GM23248 (cell line): ENCODE results near the gene LIN7B. TPM values are rescaled to one million over a fixed set of nuclear protein-coding genes. Genes with fewer than 3 reads are reported as not detected.

Experiments used
- DNase-seq: peaks from one replicate; pipeline ENCODE4 v3.0.0-alpha.2; 2015
- H2AFZ ChIP-seq: fragments of 200-600 bp; sonication (generic); 2 replicates; pipeline ENCODE4 v1.6.1; 2016; ENCODE audit warnings: antibody characterized with exemption
- H3F3A ChIP-seq: fragments of 200-600 bp; sonication (generic); 2 replicates; pipeline ENCODE4 v1.6.1; 2016; ENCODE audit warnings: mild to moderate bottlenecking, antibody characterized with exemption, mixed run types; ENCODE audit not compliant: insufficient read depth
- H3K27ac ChIP-seq: fragments of 200-600 bp; sonication (generic); 2 replicates; pipeline ENCODE4 v1.5.1; 2016; ENCODE audit warnings: mild to moderate bottlenecking
- H3K27me3 ChIP-seq: fragments of 200-600 bp; sonication (generic); replicated peaks from 2 replicates; pipeline ENCODE4 v1.6.1; 2016; ENCODE audit warnings: mild to moderate bottlenecking; ENCODE audit not compliant: insufficient read depth
- H3K36me3 ChIP-seq: fragments of 200-600 bp; sonication (generic); 2 replicates; pipeline ENCODE4 v1.6.1; 2016; ENCODE audit warnings: low read depth, mild to moderate bottlenecking
- H3K4me1 ChIP-seq: fragments of 200-600 bp; sonication (generic); 2 replicates; pipeline ENCODE4 v1.6.1; 2016; ENCODE audit warnings: mild to moderate bottlenecking; ENCODE audit not compliant: insufficient read depth
- H3K4me2 ChIP-seq: fragments of 200-600 bp; sonication (generic); one replicate; pipeline ENCODE4 v1.6.1; 2016; ENCODE audit warnings: mild to moderate bottlenecking; ENCODE audit not compliant: unreplicated experiment
- H3K4me3 ChIP-seq: fragments of 200-600 bp; sonication (generic); 2 replicates; pipeline ENCODE4 v1.5.1; 2016; ENCODE audit warnings: mild to moderate bottlenecking
- H3K79me2 ChIP-seq: fragments of 200-600 bp; sonication (generic); 2 replicates; pipeline ENCODE4 v1.6.1; 2016; ENCODE audit warnings: mild to moderate bottlenecking; ENCODE audit not compliant: insufficient read depth
- H3K9ac ChIP-seq: fragments of 200-600 bp; sonication (generic); 2 replicates; pipeline ENCODE4 v1.6.1; 2016; ENCODE audit warnings: mild to moderate bottlenecking
- H3K9me2 ChIP-seq: fragments of 200-600 bp; sonication (generic); 2 replicates; pipeline ENCODE4 v1.6.1; 2016; ENCODE audit warnings: mixed run types, mild to moderate bottlenecking, moderate library complexity; ENCODE audit not compliant: insufficient read depth
- H3K9me3 ChIP-seq: fragments of 200-600 bp; sonication (generic); one replicate; pipeline ENCODE4 v1.6.1; 2017; ENCODE audit warnings: low read depth
- H4K20me1 ChIP-seq: fragments of 200-600 bp; sonication (generic); 2 replicates; pipeline ENCODE4 v1.6.0; 2016; ENCODE audit not compliant: insufficient read depth
- EZH2 ChIP-seq: fragments of 200-600 bp; sonication (generic); IDR thresholded peaks from 2 replicates; pipeline ENCODE4 v1.6.1; 2018; ENCODE audit warnings: antibody characterized with exemption, mild to moderate bottlenecking; ENCODE audit not compliant: insufficient read depth, poor library complexity, severe bottlenecking
- EZH2phosphoT487 ChIP-seq: fragments of 200-600 bp; sonication (generic); IDR thresholded peaks from 2 replicates; pipeline ENCODE4 v1.6.1; 2018; ENCODE audit warnings: antibody characterized with exemption, moderate library complexity, mild to moderate bottlenecking, low read depth; ENCODE audit not compliant: insufficient read depth
- WGBS, 2 experiments: methylation state at CpG; one replicate each; pipeline ENCODE4 v1.1.6; 2015 to 2017; ENCODE audit warnings: low lambda C conversion rate in 2 of 2, low coverage in 1 of 2; ENCODE audit errors: missing lambda C conversion rate in 2 of 2; 5-methylcytosine and 5-hydroxymethylcytosine counted together
- in situ Hi-C: fragments of 300-500 bp; cut with MboI; formaldehyde crosslinking; loops from 2 replicates; pipeline ENCODE4 v1.15.0; 2020
- polyA plus RNA-seq: library from polyadenylated mRNA; unstranded; fragments of >200 nt; fragmentation: Nextera tagmentation; extraction: Ambion mirVana; gene quantifications from 2 replicates; pipeline ENCODE4 v1.2.1, GENCODE V29; 2016
- small RNA-seq: library from RNA; depleted of rRNA; stranded (forward); fragments of <200 nt; gene quantifications from one replicate; pipeline ENCODE3, GENCODE V24; 2014; ENCODE audit warnings: low read depth, low replicate concordance
- total RNA-seq: library from RNA; depleted of rRNA; stranded (reverse); fragments of >200 nt; shearing (Covaris generic); gene quantifications from 2 replicates; pipeline ENCODE4 v1.2.3, GENCODE V29; 2014; rRNA removed

LIN7B gene
- total and polyA plus RNA-seq, 2 experiments from 2014 or later, result 10.7 to 11.9 TPM

DNA sequence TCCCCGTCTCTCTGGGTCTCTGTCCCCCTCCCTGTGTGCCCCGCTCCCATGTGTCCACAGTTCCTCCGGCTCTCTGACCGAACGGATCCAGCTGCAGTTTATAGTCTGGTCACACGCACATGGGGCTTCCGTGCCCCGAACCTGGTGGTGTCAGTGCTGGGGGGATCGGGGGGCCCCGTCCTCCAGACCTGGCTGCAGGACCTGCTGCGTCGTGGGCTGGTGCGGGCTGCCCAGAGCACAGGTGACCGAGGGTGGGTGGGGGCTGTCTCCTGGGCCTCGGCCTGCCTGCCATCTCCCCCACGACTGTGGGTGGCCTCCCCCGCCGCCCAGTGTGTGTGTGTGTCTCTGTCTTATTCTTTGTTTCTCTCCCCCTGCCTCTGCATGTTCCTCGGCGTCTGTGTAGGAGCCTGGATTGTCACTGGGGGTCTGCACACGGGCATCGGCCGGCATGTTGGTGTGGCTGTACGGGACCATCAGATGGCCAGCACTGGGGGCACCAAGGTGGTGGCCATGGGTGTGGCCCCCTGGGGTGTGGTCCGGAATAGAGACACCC, 53.8 kb downstream of the LIN7B start:
- Histone ChIP-seq H3K9me3 (no peaks in the 10 kb centered on the region), H3K4me1 (no peaks in the 10 kb centered on the region), H3F3A (no peaks in the 10 kb centered on the region), H3K9ac (no peak overlapping the region), H3K27me3 (no peaks in the 10 kb centered on the region), H3K36me3 (peaks cover 13% of the 10 kb centered on the region; the same call in 1 of the 2 replicates), H3K27ac (no peak overlapping the region), H3K9me2 (no peaks in the 10 kb centered on the region), H3K4me2 (no peak overlapping the region), H3K4me3 (no peak overlapping the region), H2AFZ (no peak overlapping the region), H4K20me1 (no peaks in the 10 kb centered on the region), H3K79me2 (no peaks in the 10 kb centered on the region)
- no peak for DNase-seq
- WGBS, 2 experiments, result 93 to 95% methylated on average over 21 to 25 of the region's 25 CpGs
- TF ChIP-seq EZH2phosphoT487, result no peak
- no peak for TF ChIP-seq EZH2
- in situ Hi-C loops, result no loop called here

Small RNA genes lying within 50 kb of the gene (small RNA-seq; reads per million reads assigned to genes)
- not detected for gene RN7SL708P

Other genes starting within 250 kb of the LIN7B start
- gene PLEKHA4, start 245.8 kb upstream of the LIN7B start, total RNA-seq, result 12.3 and 14.2 TPM in 2 replicates
- 16.6 and 19.4 TPM in 2 replicates for gene PLEKHA4, start 245.8 kb upstream of the LIN7B start, polyA plus RNA-seq
- gene PPP1R15A, start 241.9 kb upstream of the LIN7B start, total RNA-seq, result 63.8 and 71.3 TPM in 2 replicates
- gene PPP1R15A, start 241.9 kb upstream of the LIN7B start, polyA plus RNA-seq, result 78.9 and 83.0 TPM in 2 replicates
- gene TULP2, start 215.6 kb upstream of the LIN7B start, total RNA-seq, result not detected in 2 replicates
- gene TULP2, start 215.6 kb upstream of the LIN7B start, polyA plus RNA-seq, result not detected in 2 replicates
- 362 and 401 TPM in 2 replicates for gene NUCB1, start 214.1 kb upstream of the LIN7B start, total RNA-seq
- 412 and 438 TPM in 2 replicates for gene NUCB1, start 214.1 kb upstream of the LIN7B start, polyA plus RNA-seq
- gene DHDH, start 180.7 kb upstream of the LIN7B start, total RNA-seq, result not detected in 2 replicates
- gene DHDH, start 180.7 kb upstream of the LIN7B start, polyA plus RNA-seq, result not detected in 2 replicates
- 106 and 119 TPM in 2 replicates for gene BAX, start 159.5 kb upstream of the LIN7B start, total RNA-seq
- gene BAX, start 159.5 kb upstream of the LIN7B start, polyA plus RNA-seq, result 92.7 and 97.3 TPM in 2 replicates
- gene FTL, start 149.1 kb upstream of the LIN7B start, total RNA-seq, result 2,276 and 2,848 TPM in 2 replicates
- 8,171 and 8,242 TPM in 2 replicates for gene FTL, start 149.1 kb upstream of the LIN7B start, polyA plus RNA-seq
- 78.4 and 80.1 TPM in 2 replicates for gene GYS1, start 121.1 kb upstream of the LIN7B start, total RNA-seq
- 85.6 and 92.6 TPM in 2 replicates for gene GYS1, start 121.1 kb upstream of the LIN7B start, polyA plus RNA-seq
- gene RUVBL2, start 120.5 kb upstream of the LIN7B start, total RNA-seq, result 177 TPM in 2 replicates
- gene RUVBL2, start 120.5 kb upstream of the LIN7B start, polyA plus RNA-seq, result 129 and 130 TPM in 2 replicates
- gene LHB, start 97.3 kb upstream of the LIN7B start, total RNA-seq, result not detected in 2 replicates
- gene LHB, start 97.3 kb upstream of the LIN7B start, polyA plus RNA-seq, result 0.54 and 0.85 TPM in 2 replicates
- not detected in 2 replicates for gene CGB3, start 90.0 kb upstream of the LIN7B start, total RNA-seq
- 0.76 TPM in 1 of 2 replicates, not detected in the other for gene CGB3, start 90.0 kb upstream of the LIN7B start, polyA plus RNA-seq
- gene CGB2, start 82.5 kb upstream of the LIN7B start, total RNA-seq, result not detected in 2 replicates
- gene CGB2, start 82.5 kb upstream of the LIN7B start, polyA plus RNA-seq, result 0.75 TPM in 1 of 2 replicates, not detected in the other
- gene CGB1, start 77.5 kb upstream of the LIN7B start, total RNA-seq, result 3.2 and 4.2 TPM in 2 replicates
- gene CGB1, start 77.5 kb upstream of the LIN7B start, polyA plus RNA-seq, result 1.3 TPM in 1 of 2 replicates, not detected in the other
- gene CGB5, start 70.5 kb upstream of the LIN7B start, total RNA-seq, result not detected in 2 replicates
- gene CGB5, start 70.5 kb upstream of the LIN7B start, polyA plus RNA-seq, result 1.3 and 1.7 TPM in 2 replicates
- gene CGB8, start 65.3 kb upstream of the LIN7B start, total RNA-seq, result 4.5 TPM in 1 of 2 replicates, not detected in the other
- gene CGB8, start 65.3 kb upstream of the LIN7B start, polyA plus RNA-seq, result 1.9 and 2.0 TPM in 2 replicates
- gene CGB7, start 56.6 kb upstream of the LIN7B start, total RNA-seq, result 0.38 and 0.54 TPM in 2 replicates
- 2.2 and 2.8 TPM in 2 replicates for gene CGB7, start 56.6 kb upstream of the LIN7B start, polyA plus RNA-seq
- gene NTF4, start 49.6 kb upstream of the LIN7B start, total RNA-seq, result not detected in 2 replicates
- 0.51 TPM in 1 of 2 replicates, not detected in the other for gene NTF4, start 49.6 kb upstream of the LIN7B start, polyA plus RNA-seq
- gene KCNA7, start 41.7 kb upstream of the LIN7B start, total RNA-seq, result not detected in 2 replicates
- 0.04 and 0.13 TPM in 2 replicates for gene KCNA7, start 41.7 kb upstream of the LIN7B start, polyA plus RNA-seq
- 146 and 184 TPM in 2 replicates for gene SNRNP70, start 28.9 kb upstream of the LIN7B start, total RNA-seq
- 102 and 104 TPM in 2 replicates for gene SNRNP70, start 28.9 kb upstream of the LIN7B start, polyA plus RNA-seq
- gene C19orf73, start 4.8 kb downstream of the LIN7B start, total RNA-seq, result 0.86 TPM in 1 of 2 replicates, not detected in the other
- gene C19orf73, start 4.8 kb downstream of the LIN7B start, polyA plus RNA-seq, result 1.0 and 1.4 TPM in 2 replicates
- 0.63 and 2.4 TPM in 2 replicates for gene PPFIA3, start 5.2 kb downstream of the LIN7B start, total RNA-seq
- gene PPFIA3, start 5.2 kb downstream of the LIN7B start, polyA plus RNA-seq, result 1.2 TPM in 2 replicates
- not detected in 2 replicates for gene HRC, start 41.0 kb downstream of the LIN7B start, total RNA-seq
- gene HRC, start 41.0 kb downstream of the LIN7B start, polyA plus RNA-seq, result 0.10 TPM in 1 of 2 replicates, not detected in the other
- 18.4 and 18.8 TPM in 2 replicates for gene TRPM4, start 43.4 kb downstream of the LIN7B start, total RNA-seq
- gene TRPM4, start 43.4 kb downstream of the LIN7B start, polyA plus RNA-seq, result 15.8 and 20.1 TPM in 2 replicates
- gene SLC6A16, start 210.8 kb downstream of the LIN7B start, total RNA-seq, result 0.51 TPM in 1 of 2 replicates, not detected in the other
- gene SLC6A16, start 210.8 kb downstream of the LIN7B start, polyA plus RNA-seq, result 0.40 TPM in 1 of 2 replicates, not detected in the other
- gene CD37, start 221.0 kb downstream of the LIN7B start, total RNA-seq, result not detected in 2 replicates
- 1.8 and 2.4 TPM in 2 replicates for gene CD37, start 221.0 kb downstream of the LIN7B start, polyA plus RNA-seq
- gene TEAD2, start 248.0 kb downstream of the LIN7B start, total RNA-seq, result 13.9 and 18.7 TPM in 2 replicates
- 7.1 and 7.8 TPM in 2 replicates for gene TEAD2, start 248.0 kb downstream of the LIN7B start, polyA plus RNA-seq
- gene DKKL1, start 249.5 kb downstream of the LIN7B start, total RNA-seq, result 0.63 TPM in 1 of 2 replicates, not detected in the other
- 0.30 TPM in 1 of 2 replicates, not detected in the other for gene DKKL1, start 249.5 kb downstream of the LIN7B start, polyA plus RNA-seq